ENCODE measurements around the gene CUZD1.

DNA sequence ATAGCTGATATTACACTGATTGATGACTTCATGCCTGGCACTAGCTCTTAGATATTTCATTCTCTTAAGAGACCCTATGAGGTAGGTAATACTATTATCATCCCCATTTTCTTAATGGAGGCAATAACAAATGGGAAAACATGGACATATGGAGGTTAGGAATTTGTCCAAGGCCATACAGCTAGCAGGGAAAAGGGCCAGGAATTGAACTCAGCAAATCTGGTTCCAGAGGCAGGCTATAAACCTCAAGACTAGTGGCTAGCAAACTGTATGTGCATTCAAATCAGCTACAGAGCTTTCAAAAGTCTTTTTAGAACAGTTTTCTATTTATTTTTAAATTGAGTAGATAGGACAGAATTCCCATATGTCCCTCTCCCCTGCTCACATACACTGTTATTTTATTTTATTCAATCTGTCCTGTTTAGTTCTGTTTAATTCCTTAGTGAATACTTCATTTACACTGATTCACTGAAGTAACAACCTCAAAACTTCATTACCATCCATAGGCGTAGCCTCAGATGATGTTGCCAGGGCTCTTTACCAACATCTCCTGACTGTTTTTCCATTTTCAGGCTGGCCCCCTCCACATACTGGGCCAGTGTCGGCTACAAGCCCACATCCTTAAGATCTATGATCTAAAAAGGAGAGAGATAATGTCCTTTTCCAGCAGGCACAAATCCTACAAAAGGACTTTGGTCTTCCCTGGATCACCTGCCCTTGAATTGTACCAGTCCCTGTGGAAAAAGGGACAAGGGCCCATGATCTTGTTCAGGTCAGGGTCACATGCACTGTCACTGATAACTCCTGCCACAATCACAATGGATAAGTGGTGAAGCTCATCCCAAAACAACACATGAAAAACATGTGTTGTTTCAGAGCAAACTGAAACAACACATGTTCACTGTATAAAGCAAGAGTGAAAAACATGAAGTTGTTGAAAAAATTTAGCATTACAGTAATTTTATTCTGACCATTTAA, 17.8 kb upstream of the CUZD1 start:
- no peak for TF ChIP-seq CTCF (IDR thresholded peaks at IDR 0.05)
- TF ChIP-seq EZH2 (IDR thresholded peaks at IDR 0.05), result no peak
